SJCRH30 (cell line): ENCODE measurements around the gene MED23. TPM values are rescaled to one million over a fixed set of nuclear protein-coding genes. Genes with fewer than 3 reads are reported as not detected.

Source experiments
- DNase-seq, 2 experiments: peaks; one replicate each; pipeline ENCODE4 v3.0.0-alpha.2; 2015 to 2020
- H3K27ac ChIP-seq: fragments of 250-450 bp; sonication (Bioruptor Pico); 2 replicates; pipeline ENCODE4 v1.5.1; 2020; ENCODE audit warnings: mild to moderate bottlenecking, moderate library complexity
- H3K27me3 ChIP-seq: fragments of 250-450 bp; sonication (Bioruptor Pico); 2 replicates; pipeline ENCODE4 v1.5.1; 2020; ENCODE audit warnings: mild to moderate bottlenecking, moderate library complexity
- H3K36me3 ChIP-seq: fragments of 250-450 bp; sonication (Bioruptor Pico); 2 replicates; pipeline ENCODE4 v1.5.1; 2020; ENCODE audit warnings: mild to moderate bottlenecking, moderate library complexity
- H3K4me1 ChIP-seq: fragments of 250-450 bp; sonication (Bioruptor Pico); 2 replicates; pipeline ENCODE4 v1.5.1; 2020; ENCODE audit warnings: mild to moderate bottlenecking, moderate library complexity
- H3K4me3 ChIP-seq: fragments of 250-450 bp; sonication (Bioruptor Pico); 2 replicates; pipeline ENCODE4 v1.5.1; 2020; ENCODE audit warnings: mild to moderate bottlenecking, moderate library complexity
- H3K9me3 ChIP-seq: fragments of 250-450 bp; sonication (Bioruptor Pico); replicated peaks from 2 replicates; pipeline ENCODE4 v1.5.1; 2020; ENCODE audit warnings: mild to moderate bottlenecking, moderate library complexity
- total RNA-seq: library from RNA; depleted of rRNA; stranded (reverse); fragments of >200 nt; shearing (Covaris generic); gene quantifications from 2 replicates; pipeline ENCODE4 v1.2.3, GENCODE V29; 2014

The MED23 gene
- total RNA-seq, 1 experiment from 2014 or later, result 35.2 TPM

- Histone ChIP-seq H3K27me3 (no peaks in the 10 kb centered on the region), H3K4me3 (no peak overlapping the region), H3K36me3 (peaks cover 5% of the 10 kb centered on the region), H3K27ac (no peak overlapping the region), H3K4me1 (peaks cover 12% of the 10 kb centered on the region), H3K9me3 (no peaks in the 10 kb centered on the region)
- DNase-seq, result peak; percentile 8 to 46
Observed at GRCh38 chr6:131629651-131630050, 1.6 kb upstream of the MED23 start.

- no peak overlapping the region for H3K27ac ChIP-seq
- H3K4me1 ChIP-seq, result peaks cover 12% of the 10 kb centered on the region
- peaks cover 8% of the 10 kb centered on the region for H3K36me3 ChIP-seq
- DNase-seq, result no peak
- no peaks in the 10 kb centered on the region for H3K27me3 ChIP-seq
- no peaks in the 10 kb centered on the region for H3K9me3 ChIP-seq
- H3K4me3 ChIP-seq, result peak overlapping the region; percentile 67
Observed at GRCh38 chr6:131628726-131629125, 684 bp upstream of the MED23 start.

DNA sequence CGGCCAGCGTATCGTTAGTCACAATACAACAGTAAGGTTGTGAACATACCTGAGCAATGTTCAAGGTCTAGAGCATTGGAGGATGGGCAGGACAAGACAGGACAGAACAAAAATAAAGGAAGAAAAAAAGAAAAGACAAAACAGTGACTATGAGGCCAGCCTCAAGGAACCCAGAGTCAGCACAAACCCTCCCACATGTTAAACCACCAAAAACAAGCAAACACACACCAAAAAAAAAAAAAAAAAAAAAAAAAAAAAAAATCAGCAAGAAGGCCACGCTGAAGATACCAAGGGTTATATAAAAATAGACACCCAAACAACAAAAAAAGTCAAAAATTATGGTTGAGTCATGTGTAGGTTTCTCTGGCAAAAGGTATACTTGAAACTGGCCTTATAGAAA, 12.8 kb downstream of the MED23 start:
- H3K27me3 ChIP-seq, result no peaks in the 10 kb centered on the region
- H3K27ac ChIP-seq, result no peak overlapping the region
- no peak for DNase-seq
- H3K9me3 ChIP-seq, result no peaks in the 10 kb centered on the region
- no peaks in the 10 kb centered on the region for H3K4me1 ChIP-seq
- no peak overlapping the region for H3K4me3 ChIP-seq
- H3K36me3 ChIP-seq, result peaks cover 63% of the 10 kb centered on the region

DNA sequence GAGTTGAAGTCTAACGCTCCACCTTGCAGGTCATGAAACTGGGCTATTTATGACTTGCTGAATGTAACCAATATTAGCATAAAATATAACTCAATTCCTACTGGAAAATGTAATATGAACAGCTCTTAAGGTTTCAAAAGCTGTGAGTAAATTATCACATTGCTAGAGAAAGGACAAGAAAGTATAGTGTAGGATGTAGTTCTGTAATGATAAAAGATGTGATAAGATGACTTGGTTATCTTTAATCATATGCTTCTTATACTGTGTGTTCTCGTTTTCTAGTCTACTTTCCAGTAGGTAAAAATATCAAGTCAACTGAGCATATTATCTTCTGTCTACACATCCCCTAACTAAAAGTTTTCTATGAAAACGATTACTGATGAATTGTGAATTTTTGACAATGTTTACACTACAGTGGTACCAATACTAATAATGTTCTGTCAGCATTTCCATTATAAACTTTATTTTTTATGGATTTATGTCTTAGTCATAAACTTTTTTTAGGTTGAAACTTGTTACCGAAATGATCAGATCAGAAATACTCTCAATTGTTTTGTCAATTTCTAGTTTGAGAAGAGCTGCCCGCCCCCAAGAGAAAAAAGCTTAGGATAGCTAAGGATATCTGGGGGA, 14.6 kb downstream of the MED23 start:
- Histone ChIP-seq H3K36me3 (peaks cover 55% of the 10 kb centered on the region), H3K4me3 (no peak overlapping the region), H3K27ac (no peak overlapping the region), H3K27me3 (no peaks in the 10 kb centered on the region), H3K9me3 (no peaks in the 10 kb centered on the region), H3K4me1 (no peaks in the 10 kb centered on the region)
- DNase-seq, result no peak

- Histone ChIP-seq H3K9me3 (no peaks in the 10 kb centered on the region), H3K27me3 (no peaks in the 10 kb centered on the region), H3K36me3 (peaks cover 82% of the 10 kb centered on the region), H3K27ac (no peak overlapping the region), H3K4me1 (no peaks in the 10 kb centered on the region), H3K4me3 (no peak overlapping the region)
- no peak for DNase-seq
Observed at GRCh38 chr6:131602781-131603312, 25.2 kb downstream of the MED23 start.

DNA sequence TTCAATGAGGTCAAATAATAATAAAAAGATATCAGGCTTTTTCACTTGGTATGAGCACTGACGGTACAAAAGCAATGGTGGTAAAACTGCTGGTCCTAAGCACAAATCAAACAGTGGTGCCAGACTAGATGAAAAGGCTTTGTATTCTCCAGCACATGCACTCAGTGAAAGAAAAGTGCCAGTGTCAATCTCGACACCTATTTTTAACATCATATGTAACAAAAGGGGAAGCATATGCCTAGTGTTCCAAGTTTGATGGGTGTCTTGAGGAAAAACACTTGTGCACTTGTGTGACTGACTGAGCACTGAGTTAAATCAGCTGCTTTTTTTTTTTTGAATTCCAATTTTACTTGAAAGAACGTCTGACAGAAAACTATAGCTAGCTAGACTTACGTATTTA, 27.3 kb downstream of the MED23 start:
- Histone ChIP-seq H3K36me3 (peaks cover 80% of the 10 kb centered on the region), H3K4me3 (no peak overlapping the region), H3K4me1 (no peaks in the 10 kb centered on the region), H3K27me3 (no peaks in the 10 kb centered on the region), H3K27ac (no peak overlapping the region), H3K9me3 (no peaks in the 10 kb centered on the region)
- no peak for DNase-seq

DNA sequence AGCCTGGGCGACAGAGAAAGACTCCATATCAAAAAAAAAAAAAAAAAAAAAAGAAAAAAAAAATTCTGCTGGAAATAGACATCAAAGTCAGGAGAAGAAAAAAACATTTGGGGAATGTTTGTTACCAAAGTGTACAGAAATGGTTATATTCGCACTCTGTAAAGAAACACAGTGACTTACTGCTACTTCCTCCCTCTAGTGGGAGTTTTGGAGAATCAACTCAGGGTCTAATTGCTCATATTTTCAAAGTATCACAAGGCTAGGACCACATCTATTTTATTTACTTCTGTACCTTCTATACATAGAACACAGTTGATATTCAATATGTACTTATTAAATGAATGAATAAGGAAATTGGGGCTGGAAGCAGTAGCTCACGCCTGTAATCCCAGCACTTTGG, 30.6 kb downstream of the MED23 start:
- DNase-seq, result peak in 1 of 2 experiments; percentile 2

DNA sequence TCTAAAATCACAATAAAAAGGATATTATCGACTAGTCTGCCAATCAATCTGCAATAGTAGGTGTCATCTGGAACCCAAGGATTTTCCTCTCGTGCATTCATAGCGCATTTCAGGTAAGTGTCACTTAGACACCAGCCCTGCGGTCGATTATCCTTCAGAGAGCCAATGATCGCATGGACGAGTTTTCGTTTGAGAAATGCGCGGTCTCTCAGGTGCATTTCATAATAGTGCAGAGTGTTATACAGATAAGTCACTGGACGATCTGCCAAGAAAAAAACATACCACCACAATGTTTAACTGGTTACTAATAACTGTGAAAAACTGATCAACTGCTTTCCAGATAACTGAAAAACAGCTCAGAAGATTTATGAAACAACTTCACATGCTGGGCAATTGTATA, 34.0 kb downstream of the MED23 start:
- Histone ChIP-seq H3K27me3 (no peaks in the 10 kb centered on the region), H3K36me3 (peaks cover 59% of the 10 kb centered on the region), H3K9me3 (no peaks in the 10 kb centered on the region), H3K4me1 (no peaks in the 10 kb centered on the region), H3K4me3 (no peak overlapping the region), H3K27ac (no peak overlapping the region)
- DNase-seq, result no peak

More for the DNA sequence above, 30.6 kb downstream of the MED23 start:
- Histone ChIP-seq H3K4me1 (no peaks in the 10 kb centered on the region), H3K27me3 (no peaks in the 10 kb centered on the region), H3K36me3 (peaks cover 70% of the 10 kb centered on the region), H3K27ac (no peak overlapping the region), H3K4me3 (no peak overlapping the region), H3K9me3 (no peaks in the 10 kb centered on the region)

GRCh38 chr6:131592935-131593334, 35.1 kb downstream of the MED23 start:
- Histone ChIP-seq H3K4me1 (no peaks in the 10 kb centered on the region), H3K4me3 (no peak overlapping the region), H3K27me3 (no peaks in the 10 kb centered on the region), H3K36me3 (peaks cover 56% of the 10 kb centered on the region), H3K27ac (no peak overlapping the region), H3K9me3 (no peaks in the 10 kb centered on the region)
- DNase-seq, result no peak

GRCh38 chr6:131588643-131589042, 39.4 kb downstream of the MED23 start:
- no peaks in the 10 kb centered on the region for H3K9me3 ChIP-seq
- no peak overlapping the region for H3K27ac ChIP-seq
- H3K36me3 ChIP-seq, result peaks cover 51% of the 10 kb centered on the region
- no peaks in the 10 kb centered on the region for H3K27me3 ChIP-seq
- DNase-seq, result no peak
- no peak overlapping the region for H3K4me3 ChIP-seq
- no peaks in the 10 kb centered on the region for H3K4me1 ChIP-seq

GRCh38 chr6:131587909-131588308, 40.1 kb downstream of the MED23 start:
- no peaks in the 10 kb centered on the region for H3K27me3 ChIP-seq
- H3K9me3 ChIP-seq, result no peaks in the 10 kb centered on the region
- no peak overlapping the region for H3K4me3 ChIP-seq
- H3K36me3 ChIP-seq, result peaks cover 52% of the 10 kb centered on the region
- no peaks in the 10 kb centered on the region for H3K4me1 ChIP-seq
- no peak overlapping the region for H3K27ac ChIP-seq
- no peak for DNase-seq

- H3K9me3 ChIP-seq, result no peaks in the 10 kb centered on the region
- no peak overlapping the region for H3K4me3 ChIP-seq
- no peaks in the 10 kb centered on the region for H3K27me3 ChIP-seq
- peaks cover 47% of the 10 kb centered on the region for H3K36me3 ChIP-seq
- no peak for DNase-seq
- no peak overlapping the region for H3K27ac ChIP-seq
- no peaks in the 10 kb centered on the region for H3K4me1 ChIP-seq
Observed at GRCh38 chr6:131586543-131586942, 41.5 kb downstream of the MED23 start.

- H3K27me3 ChIP-seq, result no peaks in the 10 kb centered on the region
- H3K4me1 ChIP-seq, result no peaks in the 10 kb centered on the region
- DNase-seq, result no peak
- no peak overlapping the region for H3K4me3 ChIP-seq
- no peak overlapping the region for H3K27ac ChIP-seq
- no peaks in the 10 kb centered on the region for H3K9me3 ChIP-seq
- H3K36me3 ChIP-seq, result peaks cover 32% of the 10 kb centered on the region
Observed at GRCh38 chr6:131581523-131581922, 46.5 kb downstream of the MED23 start.

DNA sequence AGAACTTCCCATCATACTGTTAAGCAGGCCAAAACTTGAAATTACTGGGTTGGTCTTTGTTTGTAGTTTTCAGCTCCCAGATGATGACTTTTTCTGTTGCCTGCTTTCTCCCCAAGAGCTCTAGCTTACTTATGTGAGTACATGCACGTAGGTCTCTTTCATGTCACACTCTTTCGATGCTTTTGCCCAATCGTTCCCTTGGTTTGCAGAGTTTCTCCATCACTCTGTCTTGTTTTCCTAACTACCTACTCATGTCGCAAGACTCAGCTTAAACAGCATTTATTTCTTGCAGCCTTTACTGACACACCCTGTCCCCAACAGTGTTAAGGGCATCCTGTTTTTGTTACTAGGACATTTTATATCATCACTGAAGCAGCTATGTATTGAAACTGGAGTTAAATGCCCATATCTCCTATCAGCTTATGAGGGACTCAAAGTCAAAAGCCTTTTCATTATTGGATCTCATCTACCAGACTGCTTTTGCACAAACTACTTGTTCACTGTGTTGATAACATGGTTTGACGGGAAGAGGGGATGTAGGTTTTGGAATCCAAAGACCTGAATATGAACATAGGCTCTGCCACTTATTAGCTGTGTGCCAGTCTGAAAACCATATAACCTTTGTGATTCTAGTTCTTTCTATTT, 52.1 kb downstream of the MED23 start:
- DNase-seq, result no peak
- H3K4me3 ChIP-seq, result no peak overlapping the region
- peaks cover 9% of the 10 kb centered on the region; the same call in 1 of the 2 replicates for H3K36me3 ChIP-seq
- H3K27ac ChIP-seq, result no peak overlapping the region
- H3K27me3 ChIP-seq, result no peaks in the 10 kb centered on the region
- no peaks in the 10 kb centered on the region for H3K9me3 ChIP-seq
- no peaks in the 10 kb centered on the region for H3K4me1 ChIP-seq

GRCh38 chr6:131574686-131575085, 53.4 kb downstream of the MED23 start:
- H3K27ac ChIP-seq, result no peak overlapping the region
- H3K27me3 ChIP-seq, result no peaks in the 10 kb centered on the region
- no peak overlapping the region for H3K4me3 ChIP-seq
- no peaks in the 10 kb centered on the region for H3K9me3 ChIP-seq
- no peak for DNase-seq
- H3K4me1 ChIP-seq, result no peaks in the 10 kb centered on the region
- H3K36me3 ChIP-seq, result 0 out of 2 replicates have a peak, but pooled peaks cover under 1% of the 10 kb centered on the region

DNA sequence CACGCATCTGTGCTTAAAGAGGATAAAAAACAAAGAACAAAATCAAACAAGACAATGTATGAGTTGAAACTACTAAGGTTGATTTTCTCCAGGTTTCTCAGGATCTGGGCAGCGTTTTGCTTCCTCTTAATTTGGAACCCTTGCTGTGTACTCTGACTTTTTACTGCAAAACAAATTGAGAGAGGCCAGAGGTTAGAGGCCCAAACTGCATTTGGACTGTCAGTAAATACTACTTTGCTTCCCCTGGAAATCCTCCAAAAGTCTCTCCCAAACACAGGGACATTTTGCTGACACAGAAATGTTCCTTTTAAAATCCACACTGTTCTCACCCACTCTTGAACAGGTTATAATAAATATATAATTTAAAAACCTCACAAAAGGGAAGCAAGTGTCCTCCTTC, 53.9 kb downstream of the MED23 start:
- Histone ChIP-seq H3K27ac (no peak overlapping the region), H3K27me3 (no peaks in the 10 kb centered on the region), H3K36me3 (no peaks in the 10 kb centered on the region), H3K9me3 (no peaks in the 10 kb centered on the region), H3K4me1 (no peaks in the 10 kb centered on the region), H3K4me3 (no peak overlapping the region)
- DNase-seq, result no peak
